Measurements from ENCODE around the gene CCDC87. TPM values are rescaled to one million over a fixed set of nuclear protein-coding genes. Genes with fewer than 3 reads are reported as not detected.

The CCDC87 gene
- total and polyA plus RNA-seq, 7 donors, result 0.14 to 0.71 (median 0.22) TPM; not detected in 3

- DNase-seq, result no peak
- Histone ChIP-seq H3K27me3 (no peaks in the 10 kb centered on the region), H3K4me3 (peak overlapping the region; percentile 82 to 94 (median 88)), H3K9me3 (no peaks in the 10 kb centered on the region), H3K27ac (peak overlapping the region; percentile 95 to 99 (median 98)), H3K36me3 (peaks cover 0 to 4% (median under 1%) of the 10 kb centered on the region in 4 donors), H3K4me1 (peaks cover 0 to 74% (median 65%) of the 10 kb centered on the region in 4 donors)
- intact Hi-C loops (cut with DNase I), result loop anchor here (2.0 kb wide), 1 partner anchor 20 kb away; the partner anchor contains the start of gene RBM4
- 29 to 31% methylated on average over 4 of the region's 4 CpGs for WGBS, 2 donors
- no peak for TF ChIP-seq CTCF (IDR thresholded peaks at IDR 0.05)
- no peak for TF ChIP-seq POLR2A (IDR thresholded peaks at IDR 0.05)
- TF ChIP-seq POLR2AphosphoS5 (IDR thresholded peaks at IDR 0.05), result peak; percentile 62 to 88 (median 81)
- TF ChIP-seq EP300 (IDR thresholded peaks at IDR 0.05), result peak in 2 of 4 donors; percentile 39 to 74
Measured at GRCh38 chr11:66619080-66619554, 26.3 kb upstream of the CCDC87 start.

- intact Hi-C loops (cut with DNase I), result loop anchor here (2.0 kb wide), 1 partner anchor 24 kb away; the partner anchor contains the start of genes CCDC87 and CCS
- TF ChIP-seq POLR2AphosphoS5 (IDR thresholded peaks at IDR 0.05), result no peak
- 0% methylated on average over 38 of the region's 38 CpGs for WGBS, 2 donors
- Histone ChIP-seq H3K9me3 (no peaks in the 10 kb centered on the region), H3K36me3 (no peaks in the 10 kb centered on the region), H3K4me1 (peaks cover 0 to 56% (median 47%) of the 10 kb centered on the region in 4 donors), H3K27ac (peak overlapping the region; percentile 95 to 99 (median 98)), H3K27me3 (no peaks in the 10 kb centered on the region), H3K4me3 (peak overlapping the region; percentile 82 to 94 (median 88))
- peak; percentile 89 for DNase-seq
Measured at GRCh38 chr11:66617155-66617834, 24.4 kb upstream of the CCDC87 start.

GRCh38 chr11:66616379-66617154, 23.7 kb upstream of the CCDC87 start, which contains the start of gene RBM14:
Gene RBM14, plus strand, starts transcription at chr11:66616630. Its CDS starts 91 bp downstream, at chr11:66616721.
- 0% methylated on average over 90 of the region's 90 CpGs for WGBS, 2 donors
- H3K36me3 ChIP-seq, result no peaks in the 10 kb centered on the region
- no peaks in the 10 kb centered on the region for H3K9me3 ChIP-seq
- peak; percentile 100 for DNase-seq
- peaks cover 0 to 48% (median 40%) of the 10 kb centered on the region in 4 donors for H3K4me1 ChIP-seq
- peak within 1 kb of the TSS; percentile 95 to 99 (median 98) for H3K27ac ChIP-seq
- no peaks in the 10 kb centered on the region for H3K27me3 ChIP-seq
- intact Hi-C loops (cut with DNase I), result loop anchor here (2.0 kb wide), 1 partner anchor 24 kb away; the partner anchor contains the start of genes CCDC87 and CCS
- peak; percentile 100 for TF ChIP-seq POLR2AphosphoS5 (IDR thresholded peaks at IDR 0.05)
- peak; percentile 99 to 100 for TF ChIP-seq POLR2A (IDR thresholded peaks at IDR 0.05)
- no peak for TF ChIP-seq CTCF (IDR thresholded peaks at IDR 0.05)
- no peak for TF ChIP-seq EP300 (IDR thresholded peaks at IDR 0.05)
- H3K4me3 ChIP-seq, result peak within 1 kb of the TSS; percentile 82 to 94 (median 88)

- Histone ChIP-seq H3K27me3 (no peaks in the 10 kb centered on the region), H3K27ac (no peak overlapping the region), H3K4me3 (no peak overlapping the region), H3K36me3 (no peaks in the 10 kb centered on the region), H3K4me1 (peaks cover 0 to 29% (median 19%) of the 10 kb centered on the region in 4 donors), H3K9me3 (no peaks in the 10 kb centered on the region)
- no peak for DNase-seq
- WGBS, 2 donors, result 80 to 93% methylated on average over 13 of the region's 13 CpGs
- intact Hi-C loops (cut with DNase I), result no loop called here
- TF ChIP-seq POLR2A (IDR thresholded peaks at IDR 0.05) (no peak), CTCF (IDR thresholded peaks at IDR 0.05) (no peak), EP300 (IDR thresholded peaks at IDR 0.05) (no peak), POLR2AphosphoS5 (IDR thresholded peaks at IDR 0.05) (no peak)
Measured at GRCh38 chr11:66614073-66614472, 21.2 kb upstream of the CCDC87 start.

- peaks cover 0 to 24% (median 18%) of the 10 kb centered on the region in 4 donors for H3K4me1 ChIP-seq
- intact Hi-C loops (cut with DNase I), result no loop called here
- 89 to 93% methylated on average over 1 of the region's 1 CpG for WGBS, 2 donors
- H3K27me3 ChIP-seq, result no peaks in the 10 kb centered on the region
- H3K36me3 ChIP-seq, result no peaks in the 10 kb centered on the region
- TF ChIP-seq POLR2AphosphoS5 (IDR thresholded peaks at IDR 0.05) (no peak), POLR2A (IDR thresholded peaks at IDR 0.05) (no peak), CTCF (IDR thresholded peaks at IDR 0.05) (no peak), EP300 (IDR thresholded peaks at IDR 0.05) (no peak)
- no peak overlapping the region for H3K27ac ChIP-seq
- H3K9me3 ChIP-seq, result no peaks in the 10 kb centered on the region
- DNase-seq, result no peak
- H3K4me3 ChIP-seq, result no peak overlapping the region
Measured at GRCh38 chr11:66612458-66612857, 19.6 kb upstream of the CCDC87 start.

Data from sigmoid colon (tissue), 7 donors.